Astrocyte of the spinal cord (primary cell): Measurements from ENCODE around the gene CUBN.

ENCODE experiments used
- DNase-seq: peaks from one replicate; pipeline ENCODE4 v3.0.0; 2011; ENCODE audit warnings: low read depth, low spot score
- H3K4me3 ChIP-seq: 2 replicates; pipeline ENCODE4 v1.5.1; 2011; ENCODE audit warnings: low read depth, mild to moderate bottlenecking, low read length, moderate library complexity
- in situ Hi-C: cut with HindIII; loops from 2 replicates; pipeline ENCODE4 v1.10.0; 2017; ENCODE audit warnings: low sequenced_read_pairs
- TF ChIP-seq, protein P1 (sequence below): IDR thresholded peaks from 2 replicates; pipeline ENCODE4 v1.5.1; 2012; ENCODE audit warnings: low read depth, mild to moderate bottlenecking, low read length, inconsistent platforms

Gene CUBN

DNA sequence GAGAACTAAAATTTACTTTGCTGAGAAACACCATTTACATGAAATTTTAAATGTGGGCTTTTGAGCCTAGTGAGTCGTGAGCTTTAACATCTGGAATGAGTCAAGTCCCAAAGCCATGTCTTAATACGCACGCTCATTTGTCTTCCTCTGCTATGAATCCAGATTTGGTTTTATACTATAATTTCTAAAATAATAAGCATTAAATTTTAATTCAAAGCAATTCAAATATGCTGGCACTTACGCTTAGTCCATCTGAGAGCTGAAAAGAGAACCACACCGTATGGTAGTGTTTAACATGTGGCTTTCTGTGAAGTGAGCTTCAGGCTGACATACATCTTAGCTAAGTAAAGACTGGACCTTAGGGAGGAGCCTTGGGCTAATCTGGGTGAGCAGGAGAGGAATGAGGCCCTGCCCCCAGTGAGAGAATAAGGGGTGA, 52.2 kb downstream of the CUBN start:
- TF ChIP-seq, protein P1, sequence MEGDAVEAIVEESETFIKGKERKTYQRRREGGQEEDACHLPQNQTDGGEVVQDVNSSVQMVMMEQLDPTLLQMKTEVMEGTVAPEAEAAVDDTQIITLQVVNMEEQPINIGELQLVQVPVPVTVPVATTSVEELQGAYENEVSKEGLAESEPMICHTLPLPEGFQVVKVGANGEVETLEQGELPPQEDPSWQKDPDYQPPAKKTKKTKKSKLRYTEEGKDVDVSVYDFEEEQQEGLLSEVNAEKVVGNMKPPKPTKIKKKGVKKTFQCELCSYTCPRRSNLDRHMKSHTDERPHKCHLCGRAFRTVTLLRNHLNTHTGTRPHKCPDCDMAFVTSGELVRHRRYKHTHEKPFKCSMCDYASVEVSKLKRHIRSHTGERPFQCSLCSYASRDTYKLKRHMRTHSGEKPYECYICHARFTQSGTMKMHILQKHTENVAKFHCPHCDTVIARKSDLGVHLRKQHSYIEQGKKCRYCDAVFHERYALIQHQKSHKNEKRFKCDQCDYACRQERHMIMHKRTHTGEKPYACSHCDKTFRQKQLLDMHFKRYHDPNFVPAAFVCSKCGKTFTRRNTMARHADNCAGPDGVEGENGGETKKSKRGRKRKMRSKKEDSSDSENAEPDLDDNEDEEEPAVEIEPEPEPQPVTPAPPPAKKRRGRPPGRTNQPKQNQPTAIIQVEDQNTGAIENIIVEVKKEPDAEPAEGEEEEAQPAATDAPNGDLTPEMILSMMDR = no peak
- in situ Hi-C loops = no loop called here
- no peak overlapping the region for H3K4me3 ChIP-seq
- DNase-seq = no peak

DNA sequence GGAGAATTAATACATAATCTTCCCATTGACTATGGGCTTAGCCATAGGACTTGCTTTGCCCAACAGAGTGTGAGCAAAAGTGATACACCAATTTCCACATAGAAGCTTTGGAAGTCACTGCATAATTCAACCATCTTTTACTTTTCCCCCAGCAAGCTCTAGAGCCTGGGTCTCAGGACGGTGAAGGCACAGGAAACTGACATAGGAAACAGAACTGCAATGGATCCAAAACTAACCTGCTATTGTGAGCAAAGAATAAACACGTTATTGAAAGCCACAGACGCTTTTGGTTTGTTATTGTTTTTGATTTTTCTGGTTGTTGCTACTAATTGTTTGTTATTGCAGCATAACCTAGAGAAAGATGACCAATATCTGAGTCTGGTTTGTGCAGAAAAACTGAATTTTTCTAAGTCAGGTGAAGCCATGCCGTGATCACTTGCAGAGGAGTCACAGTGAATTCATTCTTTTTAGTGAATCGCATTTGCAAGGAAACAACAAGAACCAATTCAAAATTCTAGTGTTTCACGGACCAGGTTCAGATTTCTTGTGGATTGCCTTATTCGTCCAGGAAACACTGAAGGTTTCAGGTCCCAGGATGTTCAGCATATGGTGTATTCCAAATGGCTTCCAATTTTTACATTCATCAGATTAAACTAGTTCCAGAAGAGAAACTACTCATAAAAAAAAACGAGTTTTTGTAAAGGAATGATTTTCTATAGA, 52.8 kb downstream of the CUBN start:
- TF ChIP-seq, protein P1 = no peak
- no peak overlapping the region for H3K4me3 ChIP-seq
- no peak for DNase-seq
- in situ Hi-C loops = no loop called here

DNA sequence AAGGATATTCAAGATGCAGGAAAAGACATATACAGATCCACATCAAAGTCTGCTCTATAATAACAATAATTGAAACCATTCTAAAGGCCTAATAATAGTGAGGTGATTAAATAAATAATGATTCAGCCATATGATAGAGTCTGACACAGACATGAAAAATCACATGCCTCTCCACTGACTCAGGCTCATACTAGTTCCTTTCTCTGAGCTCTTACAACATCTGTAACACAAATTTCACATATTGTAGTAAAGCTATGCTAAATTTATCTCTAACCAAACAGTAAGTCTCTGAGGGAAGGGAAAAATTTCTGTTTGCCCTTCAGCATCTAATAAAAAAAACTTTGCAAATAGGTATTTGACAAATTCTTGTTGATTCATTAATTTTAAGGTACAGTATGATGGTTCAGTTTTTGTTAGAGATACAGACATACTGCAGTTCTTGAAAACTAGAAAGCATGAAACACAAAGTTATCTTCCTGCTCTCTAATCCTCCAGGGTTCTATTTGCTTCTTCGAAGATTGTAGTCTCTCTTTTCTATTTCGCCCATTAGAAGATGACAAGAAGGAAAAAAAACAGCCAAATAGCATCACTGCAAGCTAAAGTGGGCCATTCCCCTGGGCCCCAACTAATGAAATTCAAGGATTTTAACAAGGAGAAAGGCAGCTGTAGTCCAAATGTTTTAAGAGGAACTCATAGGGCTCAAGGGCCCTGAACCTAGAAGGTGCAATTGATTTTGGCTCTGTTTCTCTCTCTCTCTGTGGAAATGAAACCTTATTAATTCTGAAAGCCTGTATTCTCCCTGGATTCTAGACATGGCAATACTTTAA, 53.9 kb downstream of the CUBN start:
- in situ Hi-C loops = no loop called here
- no peak overlapping the region for H3K4me3 ChIP-seq
- TF ChIP-seq, protein P1 = no peak
- peak; percentile 92 for DNase-seq

DNA sequence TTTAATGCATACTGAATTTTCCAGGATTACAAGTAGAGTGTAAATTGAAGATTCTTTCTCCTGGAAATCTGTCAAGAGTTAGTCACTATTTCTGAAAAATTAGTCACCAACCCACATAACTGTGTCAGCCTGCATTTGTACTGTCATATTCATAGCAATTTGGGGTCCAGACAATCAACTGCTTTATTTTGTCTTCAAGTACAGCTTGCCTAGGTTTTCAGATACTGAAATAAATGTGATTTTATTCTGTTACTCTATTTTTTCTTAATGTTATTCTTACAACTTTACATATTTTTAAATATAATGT, 55.1 kb downstream of the CUBN start:
- TF ChIP-seq, protein P1 = no peak
- H3K4me3 ChIP-seq = no peak overlapping the region
- DNase-seq = peak; percentile 47
- in situ Hi-C loops = no loop called here

DNA sequence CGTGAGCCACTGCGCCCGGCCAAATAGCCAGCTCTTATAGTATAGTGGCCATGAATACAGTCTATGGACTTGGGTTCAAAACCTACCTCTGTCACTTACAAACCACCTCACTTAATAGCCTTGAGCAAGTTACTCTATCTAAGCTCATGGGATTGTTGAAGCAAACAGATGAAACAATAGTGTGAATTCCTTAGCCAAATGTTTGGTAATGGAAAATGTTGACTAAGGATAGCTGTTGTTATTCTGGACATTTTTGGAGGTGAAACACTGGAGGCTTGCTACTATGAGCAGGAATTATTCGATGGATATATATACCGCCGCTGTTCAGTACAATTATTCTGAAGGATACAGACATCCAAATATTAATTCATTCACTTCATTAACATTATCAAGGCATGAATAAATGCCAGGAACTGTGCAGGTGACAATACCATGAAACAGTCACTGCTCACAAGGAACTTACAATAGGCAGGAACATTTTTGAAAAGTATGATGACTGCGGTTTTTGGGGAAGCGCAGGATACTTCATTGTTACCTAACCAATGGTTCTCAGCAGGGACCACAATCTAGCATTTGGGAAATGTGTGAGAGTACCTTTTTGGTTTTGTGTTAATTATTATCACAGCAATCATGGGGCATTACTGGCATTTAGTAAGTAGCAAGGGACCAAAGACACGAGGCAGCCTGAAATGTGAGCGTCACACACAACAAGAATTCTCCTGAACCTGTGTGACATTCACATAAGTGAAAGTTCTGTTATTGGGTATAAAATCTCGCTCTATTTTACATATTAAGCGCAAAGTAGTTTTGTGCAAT, 55.7 kb downstream of the CUBN start:
- in situ Hi-C loops = no loop called here
- DNase-seq = no peak

DNA sequence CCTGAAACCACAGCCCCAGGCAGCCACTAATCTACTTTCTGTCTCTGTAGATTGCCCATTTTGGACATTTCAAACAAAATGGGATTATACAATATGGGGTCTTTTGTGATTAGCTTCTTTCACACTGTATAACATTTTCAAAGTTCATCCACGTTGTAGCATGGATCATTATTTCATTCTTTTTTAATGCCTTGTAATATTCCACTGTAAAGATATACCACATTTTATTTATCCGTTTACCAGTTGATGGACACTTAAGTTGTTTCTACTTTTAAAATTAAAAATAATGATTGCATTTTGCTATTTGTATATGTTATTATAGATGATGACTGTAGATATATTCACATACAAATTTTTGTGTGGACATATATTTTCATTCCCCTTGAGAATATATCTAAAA, 60.7 kb downstream of the CUBN start:
- TF ChIP-seq, protein P1 = no peak
- H3K4me3 ChIP-seq = no peak overlapping the region
- in situ Hi-C loops = no loop called here
- DNase-seq = no peak

More for the DNA sequence above, 55.7 kb downstream of the CUBN start:
- H3K4me3 ChIP-seq = no peak overlapping the region
- TF ChIP-seq, protein P1 = no peak
